A172 (cell line): ENCODE results near the gene OR6C6. TPM values are rescaled to one million over a fixed set of nuclear protein-coding genes. Genes with fewer than 3 reads are reported as not detected.
"Not testable (repeated sequence)": the region's sequence is repeated elsewhere in the genome, so short reads cannot be mapped to it uniquely, and the experiment has no call there.

ENCODE experiments used
- DNase-seq: peaks from one replicate; pipeline ENCODE4 v3.0.0-alpha.2; 2015; ENCODE audit warnings: low spot score
- total RNA-seq: library from RNA; depleted of rRNA; stranded (reverse); fragments of >200 nt; shearing (Covaris generic); gene quantifications from 2 replicates; pipeline ENCODE4 v1.2.3, GENCODE V29; 2014; rRNA removed

The OR6C6 gene
- not detected in 2 replicates for total RNA-seq

- DNase-seq: no peak
These were observed at the start of gene OR6C6 for GRCh38 chr12:55296469-55296868. Gene OR6C6 (minus strand): TSS chr12:55296569. CDS start chr12:55295232, 1,337 bp downstream.

- DNase-seq: no peak
These were observed 39.6 kb upstream of the OR6C6 start for GRCh38 chr12:55336002-55336401.

- DNase-seq: no peak
These were observed 34.1 kb upstream of the OR6C6 start, which contains the start of gene OR6C3 for GRCh38 chr12:55330446-55330845. Gene OR6C3 (plus strand): TSS chr12:55330746. CDS start chr12:55331701, 955 bp downstream.

- not testable (repeated sequence) for DNase-seq
These were observed 29.4 kb upstream of the OR6C6 start for GRCh38 chr12:55325801-55326200.

- no peak for DNase-seq
These were observed 23.8 kb upstream of the OR6C6 start for GRCh38 chr12:55320201-55320600.

GRCh38 chr12:55314043-55314442 is 17.7 kb upstream of the OR6C6 start, which contains the start of gene OR6C1:
Gene OR6C1 (plus strand): TSS chr12:55314343. CDS start chr12:55320600, 6,257 bp downstream.
- no peak for DNase-seq

GRCh38 chr12:55289999-55290398 is 6.4 kb downstream of the OR6C6 start:
- no peak for DNase-seq

- DNase-seq: no peak
These were observed 15.4 kb downstream of the OR6C6 start for GRCh38 chr12:55280991-55281390.

- DNase-seq: no peak
These were observed 38.1 kb downstream of the OR6C6 start for GRCh38 chr12:55258303-55258702.

- no peak for DNase-seq
These were observed 39.5 kb downstream of the OR6C6 start for GRCh38 chr12:55256831-55257230.

- DNase-seq: no peak
These were observed 43.1 kb downstream of the OR6C6 start for GRCh38 chr12:55253281-55253680.

- no peak for DNase-seq
These were observed 45.4 kb downstream of the OR6C6 start for GRCh38 chr12:55250944-55251343.

GRCh38 chr12:55246159-55246558 is 50.2 kb downstream of the OR6C6 start:
- DNase-seq: no peak

GRCh38 chr12:55244309-55244708 is 52.1 kb downstream of the OR6C6 start, which contains the start of gene OR6C74:
Gene OR6C74 (plus strand): TSS chr12:55244609. CDS start chr12:55247288, 2,679 bp downstream.
- DNase-seq: no peak

Other genes with a start within 250 kb of the OR6C6 start
- gene OR9K2, start 170.2 kb downstream of the OR6C6 start, total RNA-seq: not detected in 2 replicates
- gene OR10A7, start 75.5 kb downstream of the OR6C6 start, total RNA-seq: not detected in 2 replicates
- gene OR6C74, start 52.0 kb downstream of the OR6C6 start, total RNA-seq: not detected in 2 replicates
- not detected in 2 replicates for gene OR6C1, start 17.8 kb upstream of the OR6C6 start, total RNA-seq
- gene OR6C3, start 34.2 kb upstream of the OR6C6 start, total RNA-seq: not detected in 2 replicates
- gene OR6C75, start 66.4 kb upstream of the OR6C6 start, total RNA-seq: not detected in 2 replicates
- not detected in 2 replicates for gene OR6C65, start 104.0 kb upstream of the OR6C6 start, total RNA-seq
- not detected in 2 replicates for gene OR6C76, start 129.7 kb upstream of the OR6C6 start, total RNA-seq
- gene OR6C2, start 147.5 kb upstream of the OR6C6 start, total RNA-seq: not detected in 2 replicates
- gene OR6C70, start 173.6 kb upstream of the OR6C6 start, total RNA-seq: not detected in 2 replicates
- not detected in 2 replicates for gene OR6C68, start 195.8 kb upstream of the OR6C6 start, total RNA-seq